Activated CD4-positive, alpha-beta memory T cell treated with anti-CD3 and anti-CD28 coated beads for 36 hours (primary cell): ENCODE measurements around the gene ULK2. TPM values are rescaled to one million over a fixed set of nuclear protein-coding genes. Genes with fewer than 3 reads are reported as not detected.

Source experiments
- CTCF ChIA-PET: fragments of 350-600 bp; sonication (Branson Sonifier 250); formaldehyde crosslinking; loops from one replicate; lab custom pipeline; 2021; ENCODE audit warnings: antibody characterized with exemption, inconsistent platforms; lab: Charles Lee
- POLR2A ChIA-PET: fragments of 350-600 bp; sonication (Branson Sonifier 250); formaldehyde crosslinking; loops from one replicate; lab custom pipeline; 2021; ENCODE audit warnings: antibody characterized with exemption; lab: Charles Lee
- DNase-seq: peaks from one replicate; pipeline ENCODE4 v3.0.0-alpha.2; 2020
- H3K27ac Mint-ChIP-seq: one replicate; pipeline ENCODE4 v1.8.0; 2021; ENCODE audit warnings: mixed read lengths
- H3K27me3 Mint-ChIP-seq: one replicate; pipeline ENCODE4 v1.8.0; 2021; ENCODE audit warnings: mixed read lengths
- H3K36me3 Mint-ChIP-seq: one replicate; pipeline ENCODE4 v1.8.0; 2021; ENCODE audit warnings: mixed read lengths
- H3K4me1 Mint-ChIP-seq: one replicate; pipeline ENCODE4 v1.8.0; 2021; ENCODE audit warnings: low read depth, mixed read lengths
- H3K4me3 Mint-ChIP-seq: one replicate; pipeline ENCODE4 v1.8.0; 2021; ENCODE audit warnings: mild to moderate bottlenecking, mixed read lengths
- H3K9me3 Mint-ChIP-seq: one replicate; pipeline ENCODE4 v1.8.0; 2021; ENCODE audit warnings: mixed read lengths
- intact Hi-C: fragments of 100-400 bp; cut with micrococcal nuclease; formaldehyde crosslinking; loops from one replicate; pipeline ENCODE4 v1.15.1; 2023
- total RNA-seq, 2 experiments: library from RNA; stranded (reverse); gene quantifications; one replicate each; pipeline ENCODE4 v1.2.3, GENCODE V29; 2021

ULK2 gene
- total RNA-seq, 2 experiments from 2014 or later: 11.7 to 12.7 TPM

- H3K4me3 Mint-ChIP-seq: no peak overlapping the region
- DNase-seq: no peak
- H3K27ac Mint-ChIP-seq: no peak overlapping the region
- no peaks in the 10 kb centered on the region for H3K9me3 Mint-ChIP-seq
- intact Hi-C loops: no loop called here
- H3K36me3 Mint-ChIP-seq: no peaks in the 10 kb centered on the region
- CTCF ChIA-PET: interaction anchor here (1.1 to 6.4 kb wide), 4 partner anchors 15 to 101 kb away, joined by 3 to 72 read pairs (median 6); no protein-coding TSS in a partner anchor
- POLR2A ChIA-PET: no interaction called here
- H3K4me1 Mint-ChIP-seq: peaks cover 5% of the 10 kb centered on the region
- H3K27me3 Mint-ChIP-seq: peaks cover 4% of the 10 kb centered on the region
Measured at GRCh38 chr17:19743101-19744100, 124.3 kb downstream of the ULK2 start.

- ChIA-PET POLR2A (no interaction called here), CTCF (interaction anchor here (0.8 to 6.4 kb wide), 2 partner anchors 19 to 380 kb away, joined by 3 to 72 read pairs; partner anchors contain the start of gene B9D1)
- no peaks in the 10 kb centered on the region for H3K36me3 Mint-ChIP-seq
- H3K4me1 Mint-ChIP-seq: peaks cover 5% of the 10 kb centered on the region
- DNase-seq: no peak
- no peaks in the 10 kb centered on the region for H3K27me3 Mint-ChIP-seq
- no peak overlapping the region for H3K27ac Mint-ChIP-seq
- H3K9me3 Mint-ChIP-seq: no peaks in the 10 kb centered on the region
- no peak overlapping the region for H3K4me3 Mint-ChIP-seq
- intact Hi-C loops: no loop called here
Measured at GRCh38 chr17:19742495-19742894, 125.2 kb downstream of the ULK2 start.

GRCh38 chr17:19741832-19742457 lies 125.8 kb downstream of the ULK2 start:
- ChIA-PET POLR2A (no interaction called here), CTCF (interaction anchor here (0.8 to 6.4 kb wide), 2 partner anchors 19 to 379 kb away, joined by 3 to 72 read pairs; partner anchors contain the start of gene B9D1)
- Mint-ChIP-seq H3K4me3 (no peak overlapping the region), H3K36me3 (no peaks in the 10 kb centered on the region), H3K27ac (no peak overlapping the region), H3K4me1 (peaks cover 5% of the 10 kb centered on the region), H3K9me3 (no peaks in the 10 kb centered on the region), H3K27me3 (no peaks in the 10 kb centered on the region)
- intact Hi-C loops: no loop called here
- no peak for DNase-seq

GRCh38 chr17:19740933-19741332 lies 126.8 kb downstream of the ULK2 start:
- ChIA-PET POLR2A (no interaction called here), CTCF (no interaction called here)
- no peaks in the 10 kb centered on the region for H3K9me3 Mint-ChIP-seq
- H3K27me3 Mint-ChIP-seq: no peaks in the 10 kb centered on the region
- H3K4me3 Mint-ChIP-seq: no peak overlapping the region
- H3K4me1 Mint-ChIP-seq: peaks cover 5% of the 10 kb centered on the region
- no peak overlapping the region for H3K27ac Mint-ChIP-seq
- no peak for DNase-seq
- intact Hi-C loops: no loop called here
- no peaks in the 10 kb centered on the region for H3K36me3 Mint-ChIP-seq

DNA sequence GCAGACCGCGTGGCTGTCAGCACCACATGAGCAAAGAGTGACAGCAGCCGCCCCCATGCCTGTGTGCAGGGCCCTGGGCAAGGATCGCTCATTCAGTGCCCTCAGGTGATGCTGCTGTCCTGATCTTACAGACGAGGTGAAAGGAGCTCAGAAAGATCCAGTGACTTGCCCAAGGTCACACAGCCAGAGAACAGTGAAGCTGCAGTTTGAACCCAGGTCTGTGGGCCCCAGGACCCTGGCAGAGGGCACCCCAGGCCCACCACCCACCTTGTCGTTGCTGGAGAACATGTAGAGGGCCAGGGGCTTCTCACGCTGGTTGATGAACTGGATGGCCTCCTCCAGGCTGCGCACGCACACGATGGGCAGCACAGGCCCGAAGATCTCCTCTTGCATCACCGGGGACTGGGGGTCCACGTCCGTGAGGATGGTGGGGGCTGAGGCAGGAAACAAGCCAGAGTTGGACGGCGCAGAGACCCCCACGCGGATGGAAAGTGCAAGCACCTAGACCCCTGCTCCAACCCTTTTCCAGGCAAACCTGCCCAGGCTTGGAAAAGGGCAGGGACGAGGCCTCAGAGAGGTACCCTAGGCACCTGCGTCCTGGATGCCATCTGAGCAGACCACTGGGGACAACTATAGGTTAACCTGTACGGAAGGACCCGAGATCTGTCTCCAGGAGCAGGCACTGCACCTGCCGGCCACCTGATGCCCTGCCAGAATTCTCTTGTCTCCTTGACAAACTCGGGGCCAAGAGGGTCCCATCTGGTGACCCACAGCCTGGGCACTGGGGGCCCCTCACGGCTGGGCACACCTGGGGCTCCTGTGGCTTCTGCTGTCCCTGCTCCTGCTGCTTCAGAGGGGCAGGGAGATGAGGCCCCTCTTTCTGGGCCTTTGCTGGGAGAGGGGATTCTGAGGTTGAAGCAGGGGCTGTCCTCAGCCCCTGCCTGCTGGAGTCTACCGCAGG lies 128.2 kb downstream of the ULK2 start:
- Mint-ChIP-seq H3K9me3 (no peaks in the 10 kb centered on the region), H3K27ac (no peak overlapping the region), H3K4me3 (no peak overlapping the region), H3K36me3 (no peaks in the 10 kb centered on the region), H3K4me1 (no peaks in the 10 kb centered on the region), H3K27me3 (no peaks in the 10 kb centered on the region)
- DNase-seq: no peak
- intact Hi-C loops: no loop called here
- POLR2A ChIA-PET: no interaction called here
- CTCF ChIA-PET: interaction anchor here (0.8 kb wide), 1 partner anchor 23 kb away, joined by 3 read pairs; no protein-coding TSS in a partner anchor

GRCh38 chr17:19738757-19739156 lies 129.0 kb downstream of the ULK2 start:
- no peak overlapping the region for H3K27ac Mint-ChIP-seq
- DNase-seq: no peak
- ChIA-PET CTCF (interaction anchor here (0.8 kb wide), 1 partner anchor 23 kb away, joined by 3 read pairs; no protein-coding TSS in a partner anchor), POLR2A (no interaction called here)
- intact Hi-C loops: no loop called here
- no peaks in the 10 kb centered on the region for H3K36me3 Mint-ChIP-seq
- H3K4me3 Mint-ChIP-seq: no peak overlapping the region
- H3K9me3 Mint-ChIP-seq: no peaks in the 10 kb centered on the region
- H3K4me1 Mint-ChIP-seq: no peaks in the 10 kb centered on the region
- no peaks in the 10 kb centered on the region for H3K27me3 Mint-ChIP-seq

DNA sequence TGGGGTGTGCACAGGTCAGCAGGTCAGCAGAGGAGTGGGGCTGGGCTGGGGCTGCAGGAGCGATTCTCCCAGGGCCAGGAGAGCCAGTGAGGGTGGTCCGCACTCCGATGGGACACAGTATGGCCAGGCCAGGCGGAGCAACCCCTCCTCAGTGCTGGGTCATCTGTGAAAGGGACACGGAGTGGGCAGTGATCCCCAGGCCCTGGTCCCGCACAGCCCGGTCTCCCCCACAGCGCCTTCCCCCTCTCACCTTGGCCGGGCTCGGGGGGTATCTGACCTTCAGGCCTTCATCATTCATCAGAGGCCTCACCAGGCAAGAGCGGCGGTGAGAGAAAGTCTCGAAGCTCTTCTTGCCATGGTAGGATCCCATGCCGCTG lies 129.7 kb downstream of the ULK2 start:
- ChIA-PET POLR2A (no interaction called here), CTCF (no interaction called here)
- intact Hi-C loops: no loop called here
- H3K4me3 Mint-ChIP-seq: no peak overlapping the region
- no peak for DNase-seq
- no peaks in the 10 kb centered on the region for H3K4me1 Mint-ChIP-seq
- H3K27me3 Mint-ChIP-seq: no peaks in the 10 kb centered on the region
- no peaks in the 10 kb centered on the region for H3K9me3 Mint-ChIP-seq
- no peak overlapping the region for H3K27ac Mint-ChIP-seq
- no peaks in the 10 kb centered on the region for H3K36me3 Mint-ChIP-seq

- H3K36me3 Mint-ChIP-seq: no peaks in the 10 kb centered on the region
- no peaks in the 10 kb centered on the region for H3K9me3 Mint-ChIP-seq
- H3K4me3 Mint-ChIP-seq: no peak overlapping the region
- intact Hi-C loops: no loop called here
- no peak overlapping the region for H3K27ac Mint-ChIP-seq
- H3K27me3 Mint-ChIP-seq: no peaks in the 10 kb centered on the region
- H3K4me1 Mint-ChIP-seq: no peaks in the 10 kb centered on the region
- ChIA-PET POLR2A (interaction anchor here (0.7 kb wide), 1 partner anchor 492 kb away, joined by 3 read pairs; no protein-coding TSS in a partner anchor), CTCF (no interaction called here)
- DNase-seq: no peak
Measured at GRCh38 chr17:19737305-19738072, 130.2 kb downstream of the ULK2 start.

GRCh38 chr17:19736071-19736470 lies 131.7 kb downstream of the ULK2 start:
- intact Hi-C loops: no loop called here
- H3K4me1 Mint-ChIP-seq: no peaks in the 10 kb centered on the region
- no peaks in the 10 kb centered on the region for H3K27me3 Mint-ChIP-seq
- no peaks in the 10 kb centered on the region for H3K36me3 Mint-ChIP-seq
- H3K9me3 Mint-ChIP-seq: no peaks in the 10 kb centered on the region
- H3K4me3 Mint-ChIP-seq: no peak overlapping the region
- no peak overlapping the region for H3K27ac Mint-ChIP-seq
- ChIA-PET CTCF (no interaction called here), POLR2A (no interaction called here)
- no peak for DNase-seq

DNA sequence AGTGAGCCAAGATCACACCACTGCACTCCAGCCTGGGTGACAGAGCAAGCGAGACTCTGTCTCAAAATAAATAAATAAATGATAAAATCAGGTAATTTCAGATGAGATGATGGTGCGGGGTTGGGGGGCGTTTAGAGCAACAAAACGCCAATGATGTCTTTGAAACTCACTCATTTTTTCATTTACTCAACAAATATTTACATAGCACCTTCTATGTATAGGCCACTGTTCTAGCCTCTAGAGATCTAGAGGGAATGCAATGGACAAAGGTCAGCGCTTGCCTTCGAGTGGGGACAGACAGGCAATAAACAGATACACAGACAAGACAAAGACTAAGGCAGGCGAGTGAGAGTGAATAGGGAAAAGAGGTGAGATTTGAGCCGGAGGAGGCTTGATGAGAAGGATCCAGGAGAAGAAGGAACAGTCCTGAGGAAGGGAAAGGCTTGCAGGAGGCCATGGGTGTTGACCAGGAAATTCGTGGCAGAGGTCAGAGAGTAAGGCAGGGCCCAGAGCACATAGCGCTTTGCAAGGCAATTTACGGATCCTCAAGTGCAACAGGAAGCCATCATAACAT lies 133.7 kb downstream of the ULK2 start:
- ChIA-PET CTCF (interaction anchor here (0.6 to 1.2 kb wide), 2 partner anchors 11 kb away, joined by 3 read pairs; no protein-coding TSS in a partner anchor), POLR2A (no interaction called here)
- H3K4me1 Mint-ChIP-seq: no peaks in the 10 kb centered on the region
- H3K4me3 Mint-ChIP-seq: no peak overlapping the region
- H3K27ac Mint-ChIP-seq: no peak overlapping the region
- H3K27me3 Mint-ChIP-seq: no peaks in the 10 kb centered on the region
- no peaks in the 10 kb centered on the region for H3K36me3 Mint-ChIP-seq
- no peak for DNase-seq
- H3K9me3 Mint-ChIP-seq: no peaks in the 10 kb centered on the region
- intact Hi-C loops: no loop called here

- H3K4me1 Mint-ChIP-seq: peaks cover 2% of the 10 kb centered on the region
- intact Hi-C loops: no loop called here
- H3K36me3 Mint-ChIP-seq: no peaks in the 10 kb centered on the region
- no peaks in the 10 kb centered on the region for H3K9me3 Mint-ChIP-seq
- CTCF ChIA-PET: interaction anchor here (1.0 to 1.3 kb wide), 2 partner anchors 13 to 31 kb away, joined by 3 to 4 read pairs; no protein-coding TSS in a partner anchor
- no peak for DNase-seq
- no peak overlapping the region for H3K4me3 Mint-ChIP-seq
- POLR2A ChIA-PET: no interaction called here
- no peak overlapping the region for H3K27ac Mint-ChIP-seq
- no peaks in the 10 kb centered on the region for H3K27me3 Mint-ChIP-seq
Measured at GRCh38 chr17:19731626-19732025, 136.1 kb downstream of the ULK2 start.
